Epithelial cell of proximal tubule (primary cell): Measurements from ENCODE around the gene ZSCAN32. TPM values are rescaled to one million over a fixed set of nuclear protein-coding genes. Genes with fewer than 3 reads are reported as not detected.

Experiments
- total RNA-seq: library from RNA; depleted of rRNA; stranded (reverse); fragments of >200 nt; gene quantifications from 2 replicates; pipeline ENCODE4 v1.2.3, GENCODE V29; 2015

The ZSCAN32 gene
- total RNA-seq, 1 donor from 2014 or later = 10.8 TPM

Other genes starting within 250 kb of the ZSCAN32 start
- 0.52 TPM in 1 of 2 replicates, not detected in the other for gene OR1F1, start 212.8 kb downstream of the ZSCAN32 start, total RNA-seq
- 6.1 and 6.3 TPM in 2 replicates for gene ZNF200, start 165.8 kb downstream of the ZSCAN32 start, total RNA-seq
- gene MEFV, start 144.4 kb downstream of the ZSCAN32 start, total RNA-seq = not detected in 2 replicates
- 18.1 and 33.1 TPM in 2 replicates for gene ZNF263, start 117.5 kb downstream of the ZSCAN32 start, total RNA-seq
- 1.8 and 1.9 TPM in 2 replicates for gene TIGD7, start 95.6 kb downstream of the ZSCAN32 start, total RNA-seq
- 8.5 and 12.9 TPM in 2 replicates for gene ZNF75A, start 95.5 kb downstream of the ZSCAN32 start, total RNA-seq
- not detected in 2 replicates for gene OR2C1, start 45.1 kb downstream of the ZSCAN32 start, total RNA-seq
- gene ZNF174, start 211 bp upstream of the ZSCAN32 start, total RNA-seq = 9.5 and 13.7 TPM in 2 replicates
- gene ZNF597, start 42.5 kb upstream of the ZSCAN32 start, total RNA-seq = 1.0 and 2.1 TPM in 2 replicates
- 19.4 and 23.9 TPM in 2 replicates for gene NAA60, start 42.7 kb upstream of the ZSCAN32 start, total RNA-seq
- not detected in 2 replicates for gene C16orf90, start 94.5 kb upstream of the ZSCAN32 start, total RNA-seq
- 15.2 and 18.7 TPM in 2 replicates for gene CLUAP1, start 100.0 kb upstream of the ZSCAN32 start, total RNA-seq
- gene NLRC3, start 176.4 kb upstream of the ZSCAN32 start, total RNA-seq = under 0.01 TPM in 1 of 2 replicates, not detected in the other
- gene SLX4, start 210.6 kb upstream of the ZSCAN32 start, total RNA-seq = 6.6 and 6.9 TPM in 2 replicates